HCT116 (cell line): ENCODE measurements around the gene CABP2.

ENCODE experiments used
- CTCF ChIP-seq, 3 experiments: fragments of 200-600 bp in 1 of 3; sonication (generic) in 1 of 3; IDR thresholded peaks in 2 of 3; conservative IDR thresholded peaks in 1 of 3; 2 replicates each; pipeline ENCODE4 v1.5.1; 2012 to 2017; ENCODE audit warnings: low read depth in 2 of 3, low read length in 2 of 3, antibody characterized with exemption in 1 of 3, borderline replicate concordance in 1 of 3, control low read depth in 1 of 3, mild to moderate bottlenecking in 1 of 3, mixed read lengths in 1 of 3, mixed run types in 1 of 3, moderate library complexity in 1 of 3; ENCODE audit not compliant: insufficient read depth in 1 of 3
- EGR1 ChIP-seq: IDR thresholded peaks from 2 replicates; pipeline ENCODE4 v1.6.1; 2012; ENCODE audit warnings: low read depth
- EZH2 ChIP-seq: fragments of 200-600 bp; sonication (generic); IDR thresholded peaks from 2 replicates; pipeline ENCODE4 v1.6.1; 2017; ENCODE audit warnings: antibody characterized with exemption, mixed run types
- EZH2phosphoT487 ChIP-seq: fragments of 200-600 bp; IDR thresholded peaks from 2 replicates; pipeline ENCODE4 v1.6.1; 2018; ENCODE audit warnings: antibody characterized with exemption, borderline replicate concordance
- FOSL1 ChIP-seq: IDR thresholded peaks from 2 replicates; pipeline ENCODE4 v1.6.1; 2012; ENCODE audit warnings: low read depth
- JUND ChIP-seq: IDR thresholded peaks from 2 replicates; pipeline ENCODE4 v1.6.1; 2012
- MAX ChIP-seq: IDR thresholded peaks from 2 replicates; pipeline ENCODE4 v1.6.1; 2012
- POLR2AphosphoS5 ChIP-seq: IDR thresholded peaks from 2 replicates; pipeline ENCODE4 v1.6.1; 2011; ENCODE audit warnings: mild to moderate bottlenecking, low read depth, low read length, moderate library complexity
- REST ChIP-seq: IDR thresholded peaks from 2 replicates; pipeline ENCODE4 v1.6.1; 2012; ENCODE audit warnings: low read depth
- SIN3A ChIP-seq: IDR thresholded peaks from 2 replicates; pipeline ENCODE4 v1.6.1; 2012; ENCODE audit warnings: low read depth
- SRF ChIP-seq: IDR thresholded peaks from 2 replicates; pipeline ENCODE4 v1.6.1; 2012; ENCODE audit warnings: low read depth
- YY1 ChIP-seq: IDR thresholded peaks from 2 replicates; pipeline ENCODE4 v1.6.1; 2011; ENCODE audit warnings: low read length, low read depth, moderate library complexity, mild to moderate bottlenecking; ENCODE audit not compliant: insufficient replicate concordance; ENCODE audit errors: extremely low read depth
- ZNF274 ChIP-seq: fragments of 200-500 bp; sonication (Bioruptor generic); IDR thresholded peaks from 2 replicates; pipeline ENCODE4 v1.6.1; 2014; ENCODE audit warnings: mild to moderate bottlenecking, low read depth, low read length, inconsistent platforms

GRCh38 chr11:67500831-67501715, 22.2 kb downstream of the CABP2 start:
- TF ChIP-seq MAX (no peak), ZNF274 (no peak), JUND (no peak), REST (no peak), CTCF (IDR thresholded peaks at IDR 0.05 in 2 of 3, conservative IDR thresholded peaks at IDR 0.05 in 1 of 3; ENCODE audit: borderline replicate concordance in 1 of 3, insufficient read depth in 1 of 3, low read depth in 2 of 3, low read length in 2 of 3) (no peak), POLR2AphosphoS5 (no peak), SIN3A (no peak), EZH2 (no peak), EZH2phosphoT487 (no peak), EGR1 (no peak), FOSL1 (no peak), YY1 (no peak), SRF (no peak)
